OCI-LY3 (cell line): ENCODE results near the gene ACTR8.

ENCODE experiments used
- EZH2phosphoT487 ChIP-seq: fragments of 200-600 bp; shearing (Covaris generic); IDR thresholded peaks from 2 replicates; pipeline ENCODE4 v1.6.1; 2018; ENCODE audit warnings: antibody characterized with exemption, mixed run types, low read depth
- TF ChIP-seq, protein P1 (sequence below): fragments of 200-600, 300-600 bp; sonication (generic); IDR thresholded peaks from 2 replicates; pipeline ENCODE4 v1.5.1; 2014; ENCODE audit warnings: antibody characterized with exemption, low read length, low read depth

DNA sequence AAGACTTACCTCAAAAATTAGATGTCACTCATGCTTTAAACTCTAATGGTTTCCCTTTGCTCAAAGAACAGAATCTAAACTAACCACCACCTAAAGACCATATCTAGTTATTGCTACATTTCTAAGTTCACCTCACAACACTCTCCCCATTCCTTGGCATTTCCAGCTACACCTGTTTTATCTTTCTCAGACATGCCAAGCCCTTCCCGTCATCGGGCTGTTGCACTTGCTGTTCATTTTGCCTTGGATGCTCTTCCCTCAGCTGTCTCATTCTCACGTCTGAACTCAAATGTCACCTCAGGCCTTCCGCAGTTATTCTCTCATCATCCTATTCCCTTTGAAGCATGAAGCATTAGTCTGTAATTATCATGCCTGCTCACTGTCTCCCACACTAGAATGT lies 1.1 kb upstream of the ACTR8 start:
- TF ChIP-seq, protein P1, sequence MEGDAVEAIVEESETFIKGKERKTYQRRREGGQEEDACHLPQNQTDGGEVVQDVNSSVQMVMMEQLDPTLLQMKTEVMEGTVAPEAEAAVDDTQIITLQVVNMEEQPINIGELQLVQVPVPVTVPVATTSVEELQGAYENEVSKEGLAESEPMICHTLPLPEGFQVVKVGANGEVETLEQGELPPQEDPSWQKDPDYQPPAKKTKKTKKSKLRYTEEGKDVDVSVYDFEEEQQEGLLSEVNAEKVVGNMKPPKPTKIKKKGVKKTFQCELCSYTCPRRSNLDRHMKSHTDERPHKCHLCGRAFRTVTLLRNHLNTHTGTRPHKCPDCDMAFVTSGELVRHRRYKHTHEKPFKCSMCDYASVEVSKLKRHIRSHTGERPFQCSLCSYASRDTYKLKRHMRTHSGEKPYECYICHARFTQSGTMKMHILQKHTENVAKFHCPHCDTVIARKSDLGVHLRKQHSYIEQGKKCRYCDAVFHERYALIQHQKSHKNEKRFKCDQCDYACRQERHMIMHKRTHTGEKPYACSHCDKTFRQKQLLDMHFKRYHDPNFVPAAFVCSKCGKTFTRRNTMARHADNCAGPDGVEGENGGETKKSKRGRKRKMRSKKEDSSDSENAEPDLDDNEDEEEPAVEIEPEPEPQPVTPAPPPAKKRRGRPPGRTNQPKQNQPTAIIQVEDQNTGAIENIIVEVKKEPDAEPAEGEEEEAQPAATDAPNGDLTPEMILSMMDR, result no peak
- no peak for TF ChIP-seq EZH2phosphoT487
